Adrenal gland (tissue), 5 donors: ENCODE data around the gene ANK3.

ENCODE experiments used
- POLR2A ChIP-seq, 2 donors: fragments of 450-650 bp; IDR thresholded peaks; one replicate each; pipeline ENCODE4 v1.6.1; 2017; ENCODE audit warnings: antibody characterized with exemption in 2 of 2, mild to moderate bottlenecking in 2 of 2, moderate library complexity in 1 of 2
- TF ChIP-seq, protein P1 (sequence below), 6 experiments: fragments of 450-650 bp in 4 of 6; fragments of 200-600 bp in 2 of 6; sonication (generic) in 1 of 6; IDR thresholded peaks; 1 replicate in 5 of 6; 2 replicates in 1 of 6; pipeline versions ENCODE4 v1.5.1 to v1.8.0; 2016 to 2021; ENCODE audit warnings: antibody characterized with exemption in 6 of 6, mild to moderate bottlenecking in 2 of 6, moderate library complexity in 1 of 6
- donor health status: DM: no; HTN: no; CAD: no.

DNA sequence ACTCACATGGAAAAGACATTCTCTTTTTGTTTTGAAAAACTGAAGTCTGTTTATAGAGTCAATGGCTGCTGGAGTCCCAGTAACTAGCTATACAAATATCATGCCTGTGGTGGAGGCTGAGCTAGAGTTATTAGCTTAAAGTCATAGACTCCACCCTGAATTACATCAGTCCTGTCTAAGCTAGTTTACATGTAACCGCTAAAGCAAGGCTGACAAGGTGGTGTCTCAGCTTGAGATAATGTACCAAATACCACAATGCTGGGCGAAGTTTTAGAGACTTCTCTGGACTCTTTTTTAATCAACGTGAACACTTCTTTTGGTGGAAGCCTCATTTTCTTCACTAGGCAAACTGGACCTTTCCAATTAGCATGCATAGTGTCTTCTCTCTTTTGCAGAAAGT is 219.4 kb downstream of the ANK3 start:
- TF ChIP-seq, protein P1, sequence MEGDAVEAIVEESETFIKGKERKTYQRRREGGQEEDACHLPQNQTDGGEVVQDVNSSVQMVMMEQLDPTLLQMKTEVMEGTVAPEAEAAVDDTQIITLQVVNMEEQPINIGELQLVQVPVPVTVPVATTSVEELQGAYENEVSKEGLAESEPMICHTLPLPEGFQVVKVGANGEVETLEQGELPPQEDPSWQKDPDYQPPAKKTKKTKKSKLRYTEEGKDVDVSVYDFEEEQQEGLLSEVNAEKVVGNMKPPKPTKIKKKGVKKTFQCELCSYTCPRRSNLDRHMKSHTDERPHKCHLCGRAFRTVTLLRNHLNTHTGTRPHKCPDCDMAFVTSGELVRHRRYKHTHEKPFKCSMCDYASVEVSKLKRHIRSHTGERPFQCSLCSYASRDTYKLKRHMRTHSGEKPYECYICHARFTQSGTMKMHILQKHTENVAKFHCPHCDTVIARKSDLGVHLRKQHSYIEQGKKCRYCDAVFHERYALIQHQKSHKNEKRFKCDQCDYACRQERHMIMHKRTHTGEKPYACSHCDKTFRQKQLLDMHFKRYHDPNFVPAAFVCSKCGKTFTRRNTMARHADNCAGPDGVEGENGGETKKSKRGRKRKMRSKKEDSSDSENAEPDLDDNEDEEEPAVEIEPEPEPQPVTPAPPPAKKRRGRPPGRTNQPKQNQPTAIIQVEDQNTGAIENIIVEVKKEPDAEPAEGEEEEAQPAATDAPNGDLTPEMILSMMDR (IDR thresholded peaks at IDR 0.05) = no peak
- TF ChIP-seq POLR2A (IDR thresholded peaks at IDR 0.05) = no peak
